ENCODE measurements around the gene SMAD6. TPM values are rescaled to one million over a fixed set of nuclear protein-coding genes. Genes with fewer than 3 reads are reported as not detected.

SMAD6 gene
- total and polyA plus RNA-seq, 2 of the 4 experiments (the other 2 are of a cell fraction) = 4.8 to 8.5 TPM

DNA sequence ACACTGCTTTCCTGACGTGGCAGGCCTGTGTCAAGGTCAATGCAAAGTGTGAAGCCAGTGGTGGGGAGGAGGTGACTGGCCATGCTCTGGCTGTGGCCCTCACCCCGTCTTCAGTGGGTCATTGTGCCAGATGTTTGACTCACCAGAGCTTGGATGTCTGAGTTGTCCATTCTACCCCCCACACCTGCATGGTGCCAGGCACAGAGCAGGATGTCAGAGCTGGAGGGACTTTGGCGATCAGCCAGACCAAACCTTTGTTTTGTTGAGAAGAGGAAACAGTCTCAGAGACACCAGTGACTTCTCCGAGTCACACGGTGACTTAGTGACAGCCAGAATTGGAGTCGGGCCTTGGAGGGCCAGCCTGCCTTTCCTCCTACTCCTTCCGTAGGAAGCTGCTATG is 49.5 kb downstream of the SMAD6 start:
- peaks cover 15% of the 10 kb centered on the region for H3K36me3 ChIP-seq (ENCODE audit: control insufficient read depth, insufficient read depth, low read length)
- peaks cover 34% of the 10 kb centered on the region for H3K9me1 ChIP-seq (ENCODE audit: insufficient read depth, low read length)
- intact Hi-C loops (cut with micrococcal nuclease) (no loop called here), dilution Hi-C loops (cut with HindIII; ENCODE audit: low sequenced_read_pairs, unreplicated experiment) (no loop called here), in situ Hi-C loops (cut with MboI; ENCODE audit: low sequenced_read_pairs) (no loop called here)
- H2BK15ac ChIP-seq (ENCODE audit: low read depth, low read length) = peak overlapping the region; percentile 54; the same call in 2 of the 3 replicates
- H2BK20ac ChIP-seq (ENCODE audit: low read depth, low read length) = peak overlapping the region; percentile 71
- ATAC-seq (ENCODE audit: low read depth) = no peak
- H3K4ac ChIP-seq (ENCODE audit: low read depth, low read length) = peak overlapping the region; percentile 85
- peak overlapping the region; percentile 15 to 48; a peak in 3 of 4 replicates for H4K8ac ChIP-seq (ENCODE audit: low read depth in 2 of 2, low read length in 2 of 2)
- ChIA-PET CTCF (interaction anchor here (0.6 kb wide), 1 partner anchor 22 kb away, joined by 6 read pairs; no protein-coding TSS in a partner anchor), POLR2A (ENCODE audit: unreplicated experiment) (no interaction called here)
- peaks cover 3% of the 10 kb centered on the region; the same call in 1 of the 2 replicates for H4K20me1 ChIP-seq (ENCODE audit: insufficient read depth, low read length)
- H3K9me3 ChIP-seq (ENCODE audit: control insufficient read depth, insufficient read depth, low read length) = peaks cover 4% of the 10 kb centered on the region; the same call in 1 of the 2 replicates
- H3K23ac ChIP-seq (ENCODE audit: low read depth, low read length) = peak overlapping the region; percentile 44
- no peak overlapping the region; the same call in 1 of the 2 replicates for H3K27ac ChIP-seq (ENCODE audit: insufficient read depth, low read length)
- peak overlapping the region; percentile 3 for H2AFZ ChIP-seq (replicated peaks; ENCODE audit: low read length, poor library complexity)
- H2AK9ac ChIP-seq (replicated peaks; ENCODE audit: low read depth, low read length, poor library complexity) = no peak overlapping the region
- H3K56ac ChIP-seq (ENCODE audit: extremely low read depth, insufficient read depth, low read length) = no peak overlapping the region
- H3K27me3 ChIP-seq (ENCODE audit: control insufficient read depth, insufficient read depth, low read length) = no peaks in the 10 kb centered on the region
- H4K91ac ChIP-seq (ENCODE audit: insufficient read depth, low read depth, low read length) = peak overlapping the region; percentile 30
- peak overlapping the region; percentile 91 for H2AK5ac ChIP-seq (ENCODE audit: low read depth, low read length)
- peaks cover 68 to 87% of the 10 kb centered on the region in 2 experiments for H3K79me1 ChIP-seq (ENCODE audit: low read depth in 1 of 2, low read length in 2 of 2)
- H3K9ac ChIP-seq (ENCODE audit: low read depth, low read length) = no peak overlapping the region
- H3K14ac ChIP-seq (replicated peaks; ENCODE audit: low read depth, low read length) = peak overlapping the region; percentile 27
- TF ChIP-seq RCOR1 (IDR thresholded peaks at IDR 0.05; ENCODE audit: insufficient replicate concordance, low read length) = no peak
- H3K4me3 ChIP-seq (ENCODE audit: insufficient read depth, low read depth, low read length) = no peak overlapping the region
- WGBS, 2 experiments (ENCODE audit: extremely low coverage in 2 of 2, insufficient read length in 1 of 2) = 80% methylated on average over 1 of the region's 7 CpGs; no CpG with 5 or more reads in 1 of the 2 experiments
- H3K4me1 ChIP-seq (ENCODE audit: control insufficient read depth, insufficient read depth, low read length) = peaks cover 39% of the 10 kb centered on the region
- H2BK5ac ChIP-seq (ENCODE audit: low read depth, low read length, poor library complexity, severe bottlenecking) = peak overlapping the region; percentile 14
- H2BK120ac ChIP-seq (ENCODE audit: low read depth, low read length) = peak overlapping the region; percentile 85
- H3K4me2 ChIP-seq (ENCODE audit: low read depth, low read length) = no peak overlapping the region
- H3K18ac ChIP-seq (ENCODE audit: low read depth, low read length) = peak overlapping the region; percentile 58
- DNase-seq = no peak
- peak overlapping the region; percentile 59 for H4K5ac ChIP-seq (ENCODE audit: low read depth, low read length)
- no TSS peak for BruUV-seq (replicated peaks)

Data from IMR-90 (cell line).